H1 (cell line): ENCODE data around the gene MACROD2. TPM values are rescaled to one million over a fixed set of nuclear protein-coding genes. Genes with fewer than 3 reads are reported as not detected.

Experiments used
- CTCF ChIA-PET: fragments of 300-600 bp; sonication (Branson Sonifier 250); formaldehyde crosslinking; loops from one replicate; lab custom pipeline; 2021; ENCODE audit not compliant: partially characterized antibody; lab: Charles Lee
- POLR2A ChIA-PET: fragments of 300-600 bp; sonication (Branson Sonifier 250); formaldehyde crosslinking; loops from one replicate; lab custom pipeline; 2021; ENCODE audit warnings: inconsistent platforms; ENCODE audit not compliant: partially characterized antibody; lab: Charles Lee
- DNase-seq, 2 experiments: peaks; one replicate each; pipeline versions ENCODE4 v3.0.0 to v3.0.0-alpha.2; 2010 to 2022; ENCODE audit warnings: low spot score in 2 of 2, low read depth in 1 of 2, mixed read lengths in 1 of 2
- FAIRE-seq: peaks from 2 replicates; lab custom pipeline; 2011; peaks lifted over from hg19 to GRCh38; lab: Jason Lieb, UNC
- H2AFZ ChIP-seq: 2 replicates; pipeline ENCODE4 v1.8.1; 2012; ENCODE audit warnings: low read length, inconsistent platforms
- H2AK5ac ChIP-seq: 2 replicates; pipeline ENCODE4 v1.6.1; 2013; ENCODE audit warnings: low read depth, low read length
- H2BK120ac ChIP-seq: replicated peaks from 2 replicates; pipeline ENCODE3; 2013; ENCODE audit warnings: low read depth, low read length, inconsistent platforms
- H2BK12ac ChIP-seq: 2 replicates; pipeline ENCODE4 v1.6.1; 2013; ENCODE audit warnings: low read depth, low read length
- H2BK15ac ChIP-seq: 2 replicates; pipeline ENCODE4 v1.6.1; 2013; ENCODE audit warnings: low read length
- H2BK20ac ChIP-seq: 2 replicates; pipeline ENCODE4 v1.6.1; 2013; ENCODE audit warnings: low read length
- H2BK5ac ChIP-seq: 2 replicates; pipeline ENCODE4 v1.6.1; 2013; ENCODE audit warnings: low read depth, low read length
- H3K14ac ChIP-seq: 2 replicates; pipeline ENCODE4 v1.6.1; 2013; ENCODE audit warnings: inconsistent platforms; ENCODE audit not compliant: insufficient read length
- H3K18ac ChIP-seq: 2 replicates; pipeline ENCODE4 v1.6.1; 2013; ENCODE audit warnings: low read length; ENCODE audit errors: extremely low read depth
- H3K23ac ChIP-seq: 2 replicates; pipeline ENCODE4 v1.6.1; 2013; ENCODE audit warnings: inconsistent platforms; ENCODE audit not compliant: insufficient read length
- H3K23me2 ChIP-seq: 2 replicates; pipeline ENCODE4 v1.6.1; 2013; ENCODE audit warnings: low read depth, low read length
- H3K27ac ChIP-seq: 2 replicates; pipeline ENCODE4 v1.6.1; 2011; ENCODE audit warnings: low read depth, low read length, inconsistent platforms
- H3K27me3 ChIP-seq, 4 experiments: replicated peaks in 1 of 4; 1 replicate in 1 of 4; 2 replicates in 3 of 4; pipeline versions ENCODE4 v1.6.1 to v1.8.1; 2011 to 2013; ENCODE audit warnings: low read length in 3 of 4, mild to moderate bottlenecking in 3 of 4, inconsistent platforms in 2 of 4, mixed read lengths in 2 of 4, moderate library complexity in 1 of 4; ENCODE audit not compliant: control insufficient read depth in 3 of 4, insufficient read depth in 3 of 4; ENCODE audit errors: extremely low read depth in 1 of 4
- H3K36me3 ChIP-seq, 4 experiments: 2 replicates each; pipeline versions ENCODE4 v1.6.1 to v1.8.1; 2011 to 2013; ENCODE audit warnings: mild to moderate bottlenecking in 4 of 4, low read length in 3 of 4, moderate library complexity in 2 of 4, control low read depth in 1 of 4, inconsistent platforms in 1 of 4; ENCODE audit not compliant: insufficient read depth in 4 of 4, control insufficient read depth in 2 of 4
- H3K4ac ChIP-seq: replicated peaks from 2 replicates; pipeline ENCODE3; 2013; ENCODE audit warnings: low read length, low read depth, mixed read lengths, inconsistent platforms; ENCODE audit not compliant: insufficient read length
- H3K4me1 ChIP-seq, 4 experiments: replicated peaks in 1 of 4; 1 replicate in 1 of 4; 2 replicates in 3 of 4; pipeline versions ENCODE4 v1.6.1 to v1.8.1; 2011 to 2013; ENCODE audit warnings: low read length in 3 of 4, inconsistent platforms in 2 of 4, mixed read lengths in 1 of 4; ENCODE audit not compliant: insufficient read depth in 4 of 4, control insufficient read depth in 3 of 4
- H3K4me2 ChIP-seq, 2 experiments: 2 replicates each; pipeline versions ENCODE4 v1.6.1 to v1.8.1; 2011 to 2013; ENCODE audit warnings: low read depth in 2 of 2, low read length in 2 of 2, control low read depth in 1 of 2, inconsistent platforms in 1 of 2, mild to moderate bottlenecking in 1 of 2; ENCODE audit not compliant: insufficient read depth in 1 of 2
- H3K4me3 ChIP-seq, 4 experiments: fragments of 200-600, 300-600 bp in 1 of 4; sonication (generic), shearing (Covaris generic), sonication (Bioruptor Twin) in 1 of 4; 2 replicates each; pipeline versions ENCODE4 v1.5.1 to v1.8.1; 2011 to 2016; ENCODE audit warnings: low read length in 4 of 4, low read depth in 3 of 4, control low read depth in 2 of 4, inconsistent platforms in 2 of 4, mild to moderate bottlenecking in 2 of 4, mixed read lengths in 1 of 4, moderate library complexity in 1 of 4; ENCODE audit not compliant: insufficient read depth in 2 of 4; ENCODE audit errors: extremely low read depth in 1 of 4
- H3K56ac ChIP-seq: replicated peaks from 2 replicates; pipeline ENCODE3; 2013; ENCODE audit warnings: low read depth, mild to moderate bottlenecking, mixed read lengths, low read length, inconsistent platforms; ENCODE audit not compliant: insufficient read length
- H3K79me1 ChIP-seq: 2 replicates; pipeline ENCODE4 v1.6.1; 2013; ENCODE audit warnings: low read depth, low read length, control low read depth
- H3K79me2 ChIP-seq, 2 experiments: 2 replicates each; pipeline versions ENCODE4 v1.6.1 to v1.8.1; 2012 to 2013; ENCODE audit warnings: low read length in 2 of 2, mild to moderate bottlenecking in 2 of 2, inconsistent platforms in 1 of 2; ENCODE audit not compliant: insufficient read depth in 2 of 2, control insufficient read depth in 1 of 2
- H3K9ac ChIP-seq, 4 experiments: replicated peaks in 1 of 4; 1 replicate in 1 of 4; 2 replicates in 3 of 4; pipeline versions ENCODE4 v1.6.1 to v1.8.1; 2011 to 2013; ENCODE audit warnings: low read depth in 3 of 4, low read length in 3 of 4, control low read depth in 2 of 4, mild to moderate bottlenecking in 2 of 4, moderate library complexity in 2 of 4, inconsistent platforms in 1 of 4; ENCODE audit errors: extremely low read depth in 1 of 4
- H3K9me3 ChIP-seq, 2 experiments: 2 replicates each; pipeline versions ENCODE4 v1.6.1 to v1.8.1; 2012 to 2013; ENCODE audit warnings: mild to moderate bottlenecking in 2 of 2, moderate library complexity in 2 of 2, control low read depth in 1 of 2, inconsistent platforms in 1 of 2, low read depth in 1 of 2, low read length in 1 of 2, mixed read lengths in 1 of 2; ENCODE audit not compliant: insufficient read depth in 2 of 2
- H4K20me1 ChIP-seq, 2 experiments: replicated peaks in 1 of 2; 2 replicates each; pipeline versions ENCODE3 to v1.8.1; 2011 to 2013; ENCODE audit warnings: inconsistent platforms in 2 of 2, low read length in 2 of 2, mild to moderate bottlenecking in 1 of 2; ENCODE audit not compliant: insufficient read depth in 2 of 2, control insufficient read depth in 1 of 2
- H4K5ac ChIP-seq: 2 replicates; pipeline ENCODE4 v1.6.1; 2013; ENCODE audit warnings: low read length, low read depth, mixed read lengths, inconsistent platforms; ENCODE audit not compliant: insufficient read length
- H4K8ac ChIP-seq: 2 replicates; pipeline ENCODE4 v1.8.0; 2013; ENCODE audit warnings: mild to moderate bottlenecking, moderate library complexity, low read length, inconsistent platforms; ENCODE audit not compliant: insufficient read depth; ENCODE audit errors: extremely low read depth
- H4K91ac ChIP-seq: replicated peaks from 2 replicates; pipeline ENCODE3; 2013; ENCODE audit warnings: low read length, mixed read lengths, inconsistent platforms; ENCODE audit not compliant: insufficient read length
- BCL11A ChIP-seq, 2 experiments: IDR thresholded peaks; one replicate each; pipeline ENCODE4 v1.6.1; 2011; ENCODE audit warnings: low read depth in 2 of 2, low read length in 2 of 2, mild to moderate bottlenecking in 2 of 2
- CBX5 ChIP-seq: fragments of 300-800, 300-1000 bp; sonication (generic); IDR thresholded peaks from 2 replicates; pipeline ENCODE4 v1.7.1; 2016; ENCODE audit warnings: antibody characterized with exemption, low read length, low read depth
- CEBPB ChIP-seq: IDR thresholded peaks from 2 replicates; pipeline ENCODE4 v1.6.1; 2012; ENCODE audit warnings: low read depth, low read length
- EGR1 ChIP-seq: IDR thresholded peaks from 2 replicates; pipeline ENCODE4 v1.6.1; 2011; ENCODE audit warnings: low read depth, low read length, borderline replicate concordance
- GABPA ChIP-seq: IDR thresholded peaks from 2 replicates; pipeline ENCODE4 v1.6.1; 2011; ENCODE audit warnings: mild to moderate bottlenecking, low read length, moderate library complexity, borderline replicate concordance; ENCODE audit not compliant: insufficient read depth
- HDAC6 ChIP-seq: IDR thresholded peaks from one replicate; pipeline ENCODE4 v1.7.1; 2012; ENCODE audit warnings: low read depth, mild to moderate bottlenecking, inconsistent platforms, low read length, moderate library complexity
- JUN ChIP-seq: IDR thresholded peaks from 2 replicates; pipeline ENCODE4 v1.6.1; 2011; ENCODE audit warnings: low read depth, mild to moderate bottlenecking, improper control_type of control experiment, low read length
- KDM1A ChIP-seq: fragments of 200-600, 300-600 bp; sonication (generic); IDR thresholded peaks from 2 replicates; pipeline ENCODE4 v1.7.1; 2016; ENCODE audit warnings: mild to moderate bottlenecking, low read length, borderline replicate concordance
- RFX5 ChIP-seq: IDR thresholded peaks from 2 replicates; pipeline ENCODE4 v1.6.1; 2011; ENCODE audit warnings: low read depth, low read length, improper control_type of control experiment, borderline replicate concordance
- SIX5 ChIP-seq: IDR thresholded peaks from 2 replicates; pipeline ENCODE4 v1.6.1; 2011; ENCODE audit warnings: mild to moderate bottlenecking, low read depth, low read length
- YY1 ChIP-seq: IDR thresholded peaks from 2 replicates; pipeline ENCODE4 v1.6.1; 2011; ENCODE audit warnings: low read depth, mild to moderate bottlenecking, low read length
- WGBS, 2 experiments: shearing (Covaris generic) in 1 of 2; methylation state at CpG; one replicate each; pipeline versions ENCODE4 v1.1.6 to v1.1.7; 2013 to 2015; ENCODE audit warnings: low lambda C conversion rate in 2 of 2, mixed read lengths in 2 of 2, inconsistent platforms in 1 of 2, low coverage in 1 of 2, missing lambda C conversion rate in 1 of 2; ENCODE audit not compliant: insufficient replicate concordance in 2 of 2, insufficient coverage in 1 of 2, insufficient read length in 1 of 2; ENCODE audit errors: extremely low coverage in 1 of 2, missing lambda C conversion rate in 1 of 2; 5-methylcytosine and 5-hydroxymethylcytosine counted together
- polyA plus RNA-seq, 7 experiments: library from polyadenylated mRNA; depleted of rRNA in 3 of 7; stranded (reverse) in 5 of 7; unstranded in 2 of 7; fragments of >200 nt in 5 of 7; fragments of 200-250 nt in 2 of 7; gene quantifications; 1 replicate in 5 of 7; 2 replicates in 1 of 7; 4 replicates in 1 of 7; pipeline versions ENCODE4 v1.2.1 to v1.2.3, GENCODE V29; 2011 to 2013; ENCODE audit warnings: missing spikeins in 2 of 7, mixed read lengths in 2 of 7
- total RNA-seq: library from RNA; stranded (reverse); fragmentation: NEBNext Ultra II Directional; extraction: Animal tissue kit (Norgen Biotek cat#: 25700); gene quantifications from 2 replicates; pipeline ENCODE4 v1.2.1, GENCODE V29; 2021

MACROD2 gene
- total and polyA plus RNA-seq, 2 of the 8 experiments (the other 6 are each of a cell fraction or from before 2014, with no cell fraction given), result 0.70 to 3.9 TPM

DNA sequence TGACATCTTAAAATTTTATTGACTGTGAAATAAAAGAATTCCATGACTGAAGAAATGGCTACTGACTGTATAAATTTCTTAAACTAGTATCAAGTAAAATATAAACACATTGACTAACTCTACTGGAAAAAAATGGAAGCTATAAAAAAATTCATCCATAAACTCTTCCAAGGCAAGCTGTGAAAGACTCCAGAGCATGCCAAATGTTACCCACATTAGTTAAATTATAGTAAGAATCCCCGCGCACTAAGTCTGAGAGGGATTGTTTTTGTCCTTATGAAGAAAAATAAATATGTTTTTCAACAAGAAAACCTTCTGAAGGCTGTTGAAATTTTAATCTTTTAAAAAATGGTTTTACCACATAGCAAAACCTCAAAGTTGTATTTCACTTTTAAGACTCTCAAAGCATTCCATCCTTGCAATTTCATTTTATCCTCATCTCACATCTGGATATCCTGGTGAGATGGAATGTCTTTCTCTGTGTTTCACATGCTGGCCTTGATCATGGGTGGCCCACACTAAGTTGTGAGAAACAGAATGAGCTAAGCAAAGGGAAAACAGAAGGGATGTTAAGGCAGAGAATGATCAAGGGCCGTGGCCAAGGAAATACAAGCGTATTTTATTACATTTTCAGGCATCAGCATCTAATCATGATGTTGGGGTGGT lies 1845.5 kb downstream of the MACROD2 start:
- Histone ChIP-seq H4K8ac (no peak overlapping the region), H4K91ac (no peak overlapping the region), H3K18ac (no peak overlapping the region), H3K14ac (no peak overlapping the region), H2BK120ac (no peak overlapping the region), H2BK12ac (no peak overlapping the region), H3K56ac (no peak overlapping the region), H3K79me2 (no peaks in the 10 kb centered on the region), H4K5ac (no peak overlapping the region), H2BK5ac (no peak overlapping the region), H3K9ac (no peak overlapping the region), H2AK5ac (no peak overlapping the region), H4K20me1 (no peaks in the 10 kb centered on the region), H3K4me1 (no peaks in the 10 kb centered on the region), H3K4me2 (no peak overlapping the region), H3K9me3 (no peaks in the 10 kb centered on the region), H3K23ac (no peak overlapping the region), H3K27ac (no peak overlapping the region), H3K4me3 (no peak overlapping the region), H2BK20ac (no peak overlapping the region), H3K4ac (no peak overlapping the region), H3K79me1 (no peaks in the 10 kb centered on the region), H3K23me2 (no peaks in the 10 kb centered on the region), H2AFZ (no peak overlapping the region), H3K27me3 (no peaks in the 10 kb centered on the region), H2BK15ac (no peak overlapping the region), H3K36me3 (no peaks in the 10 kb centered on the region)
- TF ChIP-seq YY1, result no peak
- no peak for TF ChIP-seq HDAC6
- TF ChIP-seq JUN, result no peak
- no peak for TF ChIP-seq SIX5
- TF ChIP-seq EGR1, result no peak
- TF ChIP-seq KDM1A, result no peak
- no peak for TF ChIP-seq CEBPB
- TF ChIP-seq CBX5, result no peak
- TF ChIP-seq GABPA, result no peak
- no peak for TF ChIP-seq RFX5
- TF ChIP-seq BCL11A (IDR thresholded peaks at IDR 0.05; ENCODE audit: low read depth in 2 of 2, low read length in 2 of 2), result no peak
- FAIRE-seq (no peak), DNase-seq (no peak)
- ChIA-PET CTCF (no interaction called here), POLR2A (no interaction called here)
- 65% methylated on average over 4 of the region's 4 CpGs; no CpG with 5 or more reads in 1 of the 2 experiments for WGBS, 2 experiments
